ENCODE results near the gene KMT2E.

KMT2E gene

GRCh38 chr7:105153531-105153930 is 139.5 kb downstream of the KMT2E start (continued):
- TF ChIP-seq ZFP3 (CRISPR knock-in tag; IDR thresholded peaks at IDR 0.05) (no peak), RARB (CRISPR knock-in tag; IDR thresholded peaks at IDR 0.05) (no peak), CSDC2 (CRISPR knock-in tag; IDR thresholded peaks at IDR 0.05) (no peak), ESRRG (CRISPR knock-in tag; IDR thresholded peaks at IDR 0.05) (no peak), CREB5 (CRISPR knock-in tag; IDR thresholded peaks at IDR 0.05; ENCODE audit: low read depth) (no peak), SNAI2 (CRISPR knock-in tag; IDR thresholded peaks at IDR 0.05) (no peak), ZC3H10 (CRISPR knock-in tag; IDR thresholded peaks at IDR 0.05) (no peak), BACH2 (CRISPR knock-in tag; IDR thresholded peaks at IDR 0.05; ENCODE audit: borderline replicate concordance) (no peak), OSR1 (CRISPR knock-in tag; IDR thresholded peaks at IDR 0.05) (no peak)
- TF ChIP-seq, protein P1, sequence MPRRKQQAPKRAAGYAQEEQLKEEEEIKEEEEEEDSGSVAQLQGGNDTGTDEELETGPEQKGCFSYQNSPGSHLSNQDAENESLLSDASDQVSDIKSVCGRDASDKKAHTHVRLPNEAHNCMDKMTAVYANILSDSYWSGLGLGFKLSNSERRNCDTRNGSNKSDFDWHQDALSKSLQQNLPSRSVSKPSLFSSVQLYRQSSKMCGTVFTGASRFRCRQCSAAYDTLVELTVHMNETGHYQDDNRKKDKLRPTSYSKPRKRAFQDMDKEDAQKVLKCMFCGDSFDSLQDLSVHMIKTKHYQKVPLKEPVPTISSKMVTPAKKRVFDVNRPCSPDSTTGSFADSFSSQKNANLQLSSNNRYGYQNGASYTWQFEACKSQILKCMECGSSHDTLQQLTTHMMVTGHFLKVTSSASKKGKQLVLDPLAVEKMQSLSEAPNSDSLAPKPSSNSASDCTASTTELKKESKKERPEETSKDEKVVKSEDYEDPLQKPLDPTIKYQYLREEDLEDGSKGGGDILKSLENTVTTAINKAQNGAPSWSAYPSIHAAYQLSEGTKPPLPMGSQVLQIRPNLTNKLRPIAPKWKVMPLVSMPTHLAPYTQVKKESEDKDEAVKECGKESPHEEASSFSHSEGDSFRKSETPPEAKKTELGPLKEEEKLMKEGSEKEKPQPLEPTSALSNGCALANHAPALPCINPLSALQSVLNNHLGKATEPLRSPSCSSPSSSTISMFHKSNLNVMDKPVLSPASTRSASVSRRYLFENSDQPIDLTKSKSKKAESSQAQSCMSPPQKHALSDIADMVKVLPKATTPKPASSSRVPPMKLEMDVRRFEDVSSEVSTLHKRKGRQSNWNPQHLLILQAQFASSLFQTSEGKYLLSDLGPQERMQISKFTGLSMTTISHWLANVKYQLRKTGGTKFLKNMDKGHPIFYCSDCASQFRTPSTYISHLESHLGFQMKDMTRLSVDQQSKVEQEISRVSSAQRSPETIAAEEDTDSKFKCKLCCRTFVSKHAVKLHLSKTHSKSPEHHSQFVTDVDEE (CRISPR knock-in tag; IDR thresholded peaks at IDR 0.05), result no peak

GRCh38 chr7:105154084-105154483 is 140.1 kb downstream of the KMT2E start:
- no peak for ATAC-seq

DNA sequence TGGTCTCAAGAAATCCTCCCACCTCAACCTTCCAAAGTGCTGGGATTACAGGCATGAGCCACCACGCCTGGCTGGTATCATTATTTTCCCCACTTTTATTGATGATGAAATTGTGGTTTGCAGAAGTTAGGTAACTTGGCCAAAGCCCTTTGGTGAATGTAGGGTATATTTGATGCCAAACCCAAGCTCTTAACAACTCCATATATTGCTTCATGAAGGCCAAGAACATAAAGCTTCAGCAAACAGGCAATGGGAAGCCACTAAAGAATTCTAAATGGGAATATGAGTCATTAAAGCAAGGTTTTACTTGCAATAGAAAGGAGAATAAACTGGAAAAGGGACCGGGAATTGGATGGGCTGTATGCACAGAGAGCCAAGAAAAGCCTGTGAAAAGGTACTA is 142.7 kb downstream of the KMT2E start:
- ATAC-seq, result no peak
- TF ChIP-seq ZFP3 (CRISPR knock-in tag; IDR thresholded peaks at IDR 0.05) (no peak), ZNF8 (CRISPR knock-in tag; IDR thresholded peaks at IDR 0.05) (no peak), RARB (CRISPR knock-in tag; IDR thresholded peaks at IDR 0.05) (no peak), ZNF70 (CRISPR knock-in tag; IDR thresholded peaks at IDR 0.05) (no peak), TCF4 (CRISPR knock-in tag; IDR thresholded peaks at IDR 0.05; ENCODE audit: borderline replicate concordance) (no peak), ZFP30 (CRISPR knock-in tag; IDR thresholded peaks at IDR 0.05) (no peak), PATZ1 (CRISPR knock-in tag; IDR thresholded peaks at IDR 0.05; ENCODE audit: borderline replicate concordance) (no peak), CREB5 (CRISPR knock-in tag; IDR thresholded peaks at IDR 0.05; ENCODE audit: low read depth) (no peak), SNAI2 (CRISPR knock-in tag; IDR thresholded peaks at IDR 0.05) (no peak), CSDC2 (CRISPR knock-in tag; IDR thresholded peaks at IDR 0.05) (no peak), TOX (CRISPR knock-in tag; IDR thresholded peaks at IDR 0.05; ENCODE audit: borderline replicate concordance) (no peak), PPARA (CRISPR knock-in tag; IDR thresholded peaks at IDR 0.05; ENCODE audit: borderline replicate concordance) (no peak), BACH2 (CRISPR knock-in tag; IDR thresholded peaks at IDR 0.05; ENCODE audit: borderline replicate concordance) (no peak)
- TF ChIP-seq, protein P1 (CRISPR knock-in tag; IDR thresholded peaks at IDR 0.05), result no peak

More at GRCh38 chr7:105154084-105154483, 140.1 kb downstream of the KMT2E start:
- TF ChIP-seq ZC3H10 (CRISPR knock-in tag; IDR thresholded peaks at IDR 0.05), result no peak
- no peak for TF ChIP-seq TCF4 (CRISPR knock-in tag; IDR thresholded peaks at IDR 0.05; ENCODE audit: borderline replicate concordance)
- TF ChIP-seq RARB (CRISPR knock-in tag; IDR thresholded peaks at IDR 0.05), result no peak
- TF ChIP-seq CSDC2 (CRISPR knock-in tag; IDR thresholded peaks at IDR 0.05), result no peak
- no peak for TF ChIP-seq ZNF70 (CRISPR knock-in tag; IDR thresholded peaks at IDR 0.05)
- TF ChIP-seq GLIS3 (CRISPR knock-in tag; IDR thresholded peaks at IDR 0.05), result no peak
- no peak for TF ChIP-seq PPARA (CRISPR knock-in tag; IDR thresholded peaks at IDR 0.05; ENCODE audit: borderline replicate concordance)
- TF ChIP-seq, protein P2, sequence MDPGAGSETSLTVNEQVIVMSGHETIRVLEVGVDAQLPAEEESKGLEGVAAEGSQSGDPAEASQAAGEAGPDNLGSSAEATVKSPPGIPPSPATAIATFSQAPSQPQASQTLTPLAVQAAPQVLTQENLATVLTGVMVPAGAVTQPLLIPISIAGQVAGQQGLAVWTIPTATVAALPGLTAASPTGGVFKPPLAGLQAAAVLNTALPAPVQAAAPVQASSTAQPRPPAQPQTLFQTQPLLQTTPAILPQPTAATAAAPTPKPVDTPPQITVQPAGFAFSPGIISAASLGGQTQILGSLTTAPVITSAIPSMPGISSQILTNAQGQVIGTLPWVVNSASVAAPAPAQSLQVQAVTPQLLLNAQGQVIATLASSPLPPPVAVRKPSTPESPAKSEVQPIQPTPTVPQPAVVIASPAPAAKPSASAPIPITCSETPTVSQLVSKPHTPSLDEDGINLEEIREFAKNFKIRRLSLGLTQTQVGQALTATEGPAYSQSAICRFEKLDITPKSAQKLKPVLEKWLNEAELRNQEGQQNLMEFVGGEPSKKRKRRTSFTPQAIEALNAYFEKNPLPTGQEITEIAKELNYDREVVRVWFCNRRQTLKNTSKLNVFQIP (CRISPR knock-in tag; IDR thresholded peaks at IDR 0.05; ENCODE audit: borderline replicate concordance, low read depth), result no peak
- TF ChIP-seq ARNTL (CRISPR knock-in tag; IDR thresholded peaks at IDR 0.05; ENCODE audit: borderline replicate concordance, low read depth), result no peak
- TF ChIP-seq ZFP3 (CRISPR knock-in tag; IDR thresholded peaks at IDR 0.05), result no peak
- no peak for TF ChIP-seq CREB5 (CRISPR knock-in tag; IDR thresholded peaks at IDR 0.05; ENCODE audit: low read depth)
- no peak for TF ChIP-seq ZNF8 (CRISPR knock-in tag; IDR thresholded peaks at IDR 0.05)
- no peak for TF ChIP-seq ZFP30 (CRISPR knock-in tag; IDR thresholded peaks at IDR 0.05)
- no peak for TF ChIP-seq ISL1 (CRISPR knock-in tag; IDR thresholded peaks at IDR 0.05)

Data from SK-N-SH treated with all-trans-retinoic acid at 6 μM for 48 hours (cell line).